Adipocyte (in vitro differentiated cells): ENCODE data around the gene C18orf32.
"Not testable (repeated sequence)": the region's sequence is repeated elsewhere in the genome, so short reads cannot be mapped to it uniquely, and the experiment has no call there.

Experiments
- DNase-seq: peaks from one replicate; pipeline ENCODE4 v3.0.0-alpha.2; 2015; ENCODE audit warnings: low read depth
- H3K27me3 ChIP-seq: replicated peaks from 2 replicates; pipeline ENCODE4 v1.7.0; 2013; ENCODE audit warnings: mild to moderate bottlenecking, low read length, moderate library complexity; ENCODE audit not compliant: control insufficient read depth, insufficient read depth
- H3K36me3 ChIP-seq: 2 replicates; pipeline ENCODE4 v1.7.0; 2013; ENCODE audit warnings: low read length, mild to moderate bottlenecking, moderate library complexity; ENCODE audit not compliant: control insufficient read depth, insufficient read depth, severe bottlenecking
- H3K4me1 ChIP-seq: 2 replicates; pipeline ENCODE4 v1.7.0; 2013; ENCODE audit warnings: mild to moderate bottlenecking, low read length, moderate library complexity; ENCODE audit not compliant: control insufficient read depth, insufficient read depth
- H3K4me3 ChIP-seq: 2 replicates; pipeline ENCODE4 v1.7.0; 2013; ENCODE audit warnings: mild to moderate bottlenecking, low read length, moderate library complexity
- H3K9ac ChIP-seq: 2 replicates; pipeline ENCODE4 v1.7.0; 2013; ENCODE audit warnings: mild to moderate bottlenecking, low read length, moderate library complexity
- H3K9me3 ChIP-seq: 2 replicates; pipeline ENCODE4 v1.7.0; 2013; ENCODE audit warnings: mild to moderate bottlenecking, low read length, moderate library complexity; ENCODE audit not compliant: control insufficient read depth

C18orf32 gene

GRCh38 chr18:49520661-49521145, 33.7 kb upstream of the C18orf32 start:
- H3K4me1 ChIP-seq, result no peaks in the 10 kb centered on the region
- DNase-seq, result peak; percentile 12
- no peaks in the 10 kb centered on the region for H3K27me3 ChIP-seq
- H3K36me3 ChIP-seq, result no peaks in the 10 kb centered on the region
- no peaks in the 10 kb centered on the region for H3K9me3 ChIP-seq
- no peak overlapping the region for H3K9ac ChIP-seq
- H3K4me3 ChIP-seq, result no peak overlapping the region

- no peak overlapping the region for H3K9ac ChIP-seq
- no peaks in the 10 kb centered on the region for H3K9me3 ChIP-seq
- H3K4me1 ChIP-seq, result no peaks in the 10 kb centered on the region
- no peaks in the 10 kb centered on the region for H3K36me3 ChIP-seq
- DNase-seq, result peak; percentile 18
- H3K4me3 ChIP-seq, result no peak overlapping the region
- no peaks in the 10 kb centered on the region for H3K27me3 ChIP-seq
Measured at GRCh38 chr18:49519101-49519971, 32.3 kb upstream of the C18orf32 start.

GRCh38 chr18:49517483-49517882, 30.4 kb upstream of the C18orf32 start:
- H3K4me1 ChIP-seq, result no peaks in the 10 kb centered on the region
- no peaks in the 10 kb centered on the region for H3K9me3 ChIP-seq
- no peaks in the 10 kb centered on the region for H3K27me3 ChIP-seq
- no peak for DNase-seq
- no peak overlapping the region for H3K9ac ChIP-seq
- H3K4me3 ChIP-seq, result no peak overlapping the region
- H3K36me3 ChIP-seq, result no peaks in the 10 kb centered on the region

GRCh38 chr18:49515516-49515915, 28.5 kb upstream of the C18orf32 start:
- Histone ChIP-seq H3K9me3 (no peaks in the 10 kb centered on the region), H3K4me3 (no peak overlapping the region), H3K36me3 (no peaks in the 10 kb centered on the region), H3K27me3 (no peaks in the 10 kb centered on the region), H3K4me1 (no peaks in the 10 kb centered on the region), H3K9ac (no peak overlapping the region)
- DNase-seq, result no peak

GRCh38 chr18:49515003-49515402, 28.0 kb upstream of the C18orf32 start:
- DNase-seq, H3K4me1 ChIP-seq: not testable (repeated sequence)

GRCh38 chr18:49514577-49514976, 27.5 kb upstream of the C18orf32 start:
- Histone ChIP-seq H3K4me1 (no peaks in the 10 kb centered on the region), H3K9me3 (no peaks in the 10 kb centered on the region), H3K36me3 (no peaks in the 10 kb centered on the region), H3K4me3 (no peak overlapping the region), H3K27me3 (no peaks in the 10 kb centered on the region), H3K9ac (no peak overlapping the region)
- no peak for DNase-seq

More at GRCh38 chr18:49515003-49515402, 28.0 kb upstream of the C18orf32 start:
- not testable (repeated sequence) for H3K4me3 ChIP-seq, H3K36me3 ChIP-seq, H3K27me3 ChIP-seq, H3K9me3 ChIP-seq, H3K9ac ChIP-seq

- H3K27me3 ChIP-seq, H3K36me3 ChIP-seq, H3K9ac ChIP-seq, DNase-seq, H3K9me3 ChIP-seq, H3K4me1 ChIP-seq, H3K4me3 ChIP-seq: not testable (repeated sequence)
Measured at GRCh38 chr18:49512876-49513275, 25.8 kb upstream of the C18orf32 start.

GRCh38 chr18:49510393-49511115, 23.5 kb upstream of the C18orf32 start:
- Histone ChIP-seq H3K27me3 (no peaks in the 10 kb centered on the region), H3K36me3 (no peaks in the 10 kb centered on the region), H3K4me1 (no peaks in the 10 kb centered on the region), H3K9me3 (no peaks in the 10 kb centered on the region), H3K4me3 (no peak overlapping the region), H3K9ac (no peak overlapping the region)
- DNase-seq, result peak; percentile 80

- H3K4me1 ChIP-seq, H3K4me3 ChIP-seq, H3K9ac ChIP-seq, H3K36me3 ChIP-seq, H3K9me3 ChIP-seq, DNase-seq, H3K27me3 ChIP-seq: not testable (repeated sequence)
Measured at GRCh38 chr18:49506438-49506837, 19.4 kb upstream of the C18orf32 start.

GRCh38 chr18:49503931-49504330, 16.9 kb upstream of the C18orf32 start:
- H3K27me3 ChIP-seq, result no peaks in the 10 kb centered on the region
- H3K9me3 ChIP-seq, result no peaks in the 10 kb centered on the region
- no peak overlapping the region for H3K4me3 ChIP-seq
- H3K9ac ChIP-seq, result no peak overlapping the region
- no peak for DNase-seq
- H3K36me3 ChIP-seq, result no peaks in the 10 kb centered on the region
- peaks cover 5% of the 10 kb centered on the region for H3K4me1 ChIP-seq

GRCh38 chr18:49500201-49500921, 13.3 kb upstream of the C18orf32 start:
- no peak for DNase-seq
- Histone ChIP-seq H3K4me1 (peaks cover 5% of the 10 kb centered on the region), H3K4me3 (no peak overlapping the region), H3K36me3 (no peaks in the 10 kb centered on the region), H3K27me3 (no peaks in the 10 kb centered on the region), H3K9ac (no peak overlapping the region), H3K9me3 (no peaks in the 10 kb centered on the region)
